HG03432 (cell line): ENCODE results near the gene RPP25L.

Source experiments
- ATAC-seq: cut with Tn5 transposase; IDR thresholded peaks from one replicate; pipeline ENCODE4 v1.9.1; 2021; ENCODE audit warnings: mild to moderate bottlenecking, moderate library complexity; ENCODE audit not compliant: unreplicated experiment

The RPP25L gene

DNA sequence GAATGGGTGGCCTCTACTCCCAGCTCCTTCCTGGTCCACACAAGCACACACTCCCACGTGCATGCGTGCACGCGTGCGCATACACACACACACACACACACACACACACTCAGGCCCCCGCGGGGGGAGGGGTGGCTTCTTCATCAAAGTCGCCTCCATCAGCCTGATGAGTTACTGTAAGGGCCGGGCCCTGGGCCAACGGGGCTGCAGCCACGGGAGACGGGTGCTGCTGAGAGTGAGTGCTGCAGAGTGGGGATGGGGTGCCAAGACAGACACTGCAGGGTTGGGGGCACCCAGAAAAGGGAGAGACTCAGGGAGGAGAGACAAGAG lies 40.5 kb downstream of the RPP25L start:
- no peak for ATAC-seq

DNA sequence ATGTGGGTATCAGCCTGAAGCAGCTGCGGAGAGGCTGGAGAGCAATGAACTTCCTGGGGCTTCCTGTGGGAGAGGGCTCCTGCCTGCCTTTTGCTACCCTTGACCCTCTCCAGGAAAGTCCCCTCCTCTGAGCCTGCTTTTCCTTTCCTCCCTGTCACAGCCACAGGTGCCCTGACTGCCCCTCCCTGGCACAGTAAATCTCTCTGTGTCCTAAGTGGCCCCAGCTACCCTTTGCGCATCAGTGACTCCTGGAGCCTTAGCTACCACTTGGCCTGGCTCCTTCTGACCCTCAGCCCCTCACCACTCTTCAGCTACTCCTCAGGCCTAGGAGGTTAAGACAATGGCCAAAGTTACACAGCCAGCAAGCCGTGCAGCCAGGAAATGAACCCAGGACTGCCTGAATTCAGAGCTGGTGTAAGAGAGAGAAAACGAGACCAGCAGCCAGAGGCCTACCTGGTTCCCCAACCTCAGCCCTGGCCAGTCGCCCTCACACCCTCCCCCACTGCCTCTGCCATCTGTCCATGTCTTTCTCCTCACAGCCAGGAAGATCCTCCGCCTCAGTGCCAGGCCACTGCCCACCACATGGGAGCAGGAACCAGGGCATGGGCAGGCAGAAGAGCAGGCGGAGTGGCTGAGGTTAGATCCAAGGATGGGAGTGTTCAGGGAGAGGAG lies 41.0 kb downstream of the RPP25L start:
- ATAC-seq, result no peak

DNA sequence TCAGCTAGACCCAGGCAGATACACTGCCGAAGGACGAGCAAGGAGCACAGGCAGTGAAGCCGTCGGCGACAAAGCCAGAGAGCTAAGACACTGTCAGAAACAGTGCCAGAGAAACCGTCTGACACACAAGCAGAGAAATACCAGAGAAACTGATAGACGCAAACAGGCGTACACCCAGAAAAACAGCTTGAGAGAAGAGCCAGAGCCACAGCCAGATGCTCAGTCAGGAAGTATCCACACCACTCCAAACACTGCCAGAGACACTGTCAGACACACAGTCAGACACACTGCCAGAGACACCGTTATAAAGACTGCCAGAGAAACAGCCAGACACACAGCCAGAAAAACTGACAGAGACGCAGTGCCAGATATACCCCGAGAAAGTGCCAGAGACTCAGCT lies 41.5 kb downstream of the RPP25L start:
- ATAC-seq, result no peak

DNA sequence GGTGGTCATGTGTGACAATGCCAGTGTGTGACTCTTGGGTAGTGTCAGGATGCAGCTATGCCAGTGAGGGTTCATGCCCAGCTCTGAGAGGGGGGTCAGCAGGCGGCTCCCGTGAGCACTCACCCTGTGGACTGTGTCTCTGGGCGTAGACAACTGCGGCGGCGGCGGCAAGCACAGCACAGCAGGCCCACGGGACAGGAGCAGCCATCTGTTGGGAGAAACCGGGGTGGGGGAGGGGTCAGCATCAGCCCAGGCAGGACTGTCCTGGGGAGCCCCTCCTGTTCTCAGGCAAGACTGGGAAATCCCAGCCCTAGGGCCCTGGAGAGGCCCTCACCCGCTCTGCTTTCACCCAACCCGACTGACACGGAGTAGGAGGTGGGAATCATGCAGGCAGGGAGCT lies 43.1 kb downstream of the RPP25L start:
- no peak for ATAC-seq

DNA sequence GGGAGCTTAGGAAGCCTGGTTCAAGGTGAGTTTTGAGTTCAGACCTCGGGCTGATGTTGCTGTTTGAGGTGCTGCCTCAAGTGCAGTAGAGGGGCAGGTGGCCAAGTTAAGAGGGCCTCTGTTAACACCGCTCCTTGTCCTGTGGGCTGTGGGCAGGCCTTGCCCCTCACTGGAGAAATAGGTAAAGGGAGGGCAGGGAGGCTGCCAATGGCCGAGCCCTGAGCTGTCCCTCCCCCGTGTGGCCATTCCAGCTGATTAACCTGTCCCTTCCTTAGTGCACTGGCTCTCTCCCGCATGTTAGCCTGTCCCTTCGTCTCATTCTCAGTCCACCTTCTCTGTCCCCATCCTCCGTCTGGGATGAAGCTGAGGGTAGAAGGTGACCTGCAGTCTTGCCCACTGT lies 43.8 kb downstream of the RPP25L start:
- ATAC-seq, result no peak

DNA sequence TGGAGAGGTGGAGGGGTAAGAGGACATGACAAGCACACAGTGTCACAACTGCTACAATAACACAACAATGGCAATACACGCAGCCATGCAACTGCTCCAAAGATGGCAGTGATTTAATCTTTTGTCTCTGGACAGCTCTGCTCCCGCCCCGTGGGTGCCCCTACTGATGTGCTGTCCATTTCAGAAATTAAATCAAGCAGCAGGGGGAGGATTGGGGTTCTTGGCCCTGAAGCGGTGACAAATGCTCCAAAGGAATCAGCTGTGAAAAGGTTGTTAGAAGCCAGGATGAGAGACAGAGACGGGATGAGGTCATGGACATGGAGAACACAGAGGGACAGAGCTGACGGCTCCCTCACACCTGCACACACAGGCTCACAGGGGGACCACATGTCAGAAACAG lies 44.9 kb downstream of the RPP25L start:
- ATAC-seq, result no peak

DNA sequence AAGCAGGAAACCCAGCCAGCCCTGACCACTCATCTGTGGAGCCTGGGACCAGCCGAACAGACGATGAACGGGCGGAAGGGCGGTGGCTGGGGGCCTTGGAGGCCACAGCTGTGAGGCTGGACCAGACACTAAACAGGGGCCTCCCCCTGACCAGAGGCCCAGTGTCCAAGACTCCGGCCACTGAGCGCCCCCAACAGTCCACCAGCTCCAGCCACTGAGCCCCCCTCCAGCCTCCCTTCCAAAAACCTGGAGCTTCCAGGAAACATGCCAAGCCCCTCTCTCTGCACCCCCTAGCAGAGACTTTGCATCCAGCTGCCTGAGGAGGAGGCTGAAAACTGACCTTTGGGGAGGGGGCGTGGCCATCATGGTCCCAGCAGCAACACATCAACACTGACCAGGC lies 45.6 kb downstream of the RPP25L start:
- ATAC-seq, result no peak

DNA sequence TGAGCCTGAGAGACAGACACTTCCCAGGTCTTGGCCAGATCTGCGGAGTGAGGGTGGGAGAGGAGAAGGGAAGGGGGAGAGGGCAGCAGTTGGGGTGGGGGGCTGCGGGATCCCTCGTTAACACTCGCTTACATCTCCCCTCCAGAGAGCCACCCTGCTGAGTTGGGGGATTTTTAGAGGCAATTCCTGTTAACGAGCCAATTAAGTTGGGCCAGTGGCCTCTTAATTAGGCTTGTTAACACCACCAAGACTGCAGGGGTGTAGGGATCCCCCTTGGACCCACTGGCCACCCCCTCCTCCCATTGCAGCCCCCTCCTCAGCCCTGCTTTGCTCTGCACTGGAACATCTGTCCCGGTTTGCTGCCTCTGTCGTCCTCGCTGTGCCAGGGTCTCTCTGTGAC lies 46.0 kb downstream of the RPP25L start:
- no peak for ATAC-seq

DNA sequence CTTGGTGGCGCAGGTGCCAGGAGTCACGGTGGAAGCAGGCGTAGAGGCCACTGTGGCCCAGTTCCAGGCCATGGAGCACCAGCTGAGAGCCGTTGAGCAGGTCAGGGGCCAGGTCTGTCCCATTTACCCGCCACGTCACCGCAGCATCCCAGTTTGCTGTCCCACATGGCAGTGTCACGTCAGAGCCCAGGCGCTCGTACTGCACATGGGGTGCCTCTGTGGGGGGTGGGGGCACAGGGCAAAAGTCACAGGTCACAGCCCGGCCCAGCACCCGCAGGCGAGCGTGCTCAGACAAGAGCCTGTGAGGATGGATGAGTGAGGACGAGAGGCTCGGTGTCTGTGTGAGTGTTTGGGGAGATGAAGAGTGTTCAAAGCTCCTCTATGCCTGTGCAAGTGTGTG lies 47.3 kb downstream of the RPP25L start:
- no peak for ATAC-seq

DNA sequence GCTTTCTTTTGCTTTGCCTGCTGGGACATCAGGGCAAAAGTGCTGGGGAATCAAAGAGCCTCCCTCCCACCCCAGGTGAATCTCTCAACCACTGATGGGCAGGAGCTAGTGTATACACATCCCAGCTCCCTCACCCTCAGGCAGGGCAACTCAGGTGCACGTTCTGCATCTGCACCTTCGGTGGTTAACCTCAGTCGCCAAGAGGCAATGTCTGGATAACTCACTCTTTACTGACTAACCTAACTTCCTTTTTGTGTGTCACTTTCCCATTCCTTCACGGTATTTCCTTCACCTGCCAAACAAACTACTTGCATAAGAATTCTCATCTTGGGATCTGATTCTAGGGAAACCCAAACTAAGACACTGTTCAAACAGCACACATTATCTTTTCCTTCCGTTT lies 48.6 kb downstream of the RPP25L start:
- ATAC-seq, result no peak

DNA sequence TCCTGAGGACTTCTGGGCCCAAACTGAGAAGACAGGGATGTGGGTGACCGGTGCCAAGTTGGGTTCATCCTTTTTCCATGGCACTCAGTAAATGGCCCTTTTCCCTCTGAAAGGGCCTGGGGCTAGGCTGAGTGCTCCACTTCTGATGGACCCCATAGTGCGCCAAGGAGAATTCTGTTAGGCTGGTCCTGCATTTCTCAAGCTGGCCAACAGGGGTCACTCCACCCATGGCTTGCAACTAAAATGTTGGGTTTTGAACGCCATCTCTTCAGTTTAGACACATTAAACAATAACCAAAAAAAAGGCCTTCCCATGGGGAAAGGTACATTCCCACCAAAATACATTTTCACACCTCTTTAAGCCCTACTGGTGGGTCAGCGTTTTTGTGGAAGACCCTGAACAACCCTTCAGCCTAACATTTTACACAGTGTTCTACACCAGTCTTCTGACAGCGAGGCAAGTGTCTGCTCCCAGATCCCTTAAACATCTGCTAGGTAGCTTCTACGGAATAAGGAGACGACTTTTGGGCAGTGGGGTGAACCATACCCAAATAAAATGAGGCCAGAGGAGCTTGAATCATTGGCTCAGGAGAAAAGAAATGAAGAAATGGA lies 49.7 kb downstream of the RPP25L start:
- no peak for ATAC-seq

DNA sequence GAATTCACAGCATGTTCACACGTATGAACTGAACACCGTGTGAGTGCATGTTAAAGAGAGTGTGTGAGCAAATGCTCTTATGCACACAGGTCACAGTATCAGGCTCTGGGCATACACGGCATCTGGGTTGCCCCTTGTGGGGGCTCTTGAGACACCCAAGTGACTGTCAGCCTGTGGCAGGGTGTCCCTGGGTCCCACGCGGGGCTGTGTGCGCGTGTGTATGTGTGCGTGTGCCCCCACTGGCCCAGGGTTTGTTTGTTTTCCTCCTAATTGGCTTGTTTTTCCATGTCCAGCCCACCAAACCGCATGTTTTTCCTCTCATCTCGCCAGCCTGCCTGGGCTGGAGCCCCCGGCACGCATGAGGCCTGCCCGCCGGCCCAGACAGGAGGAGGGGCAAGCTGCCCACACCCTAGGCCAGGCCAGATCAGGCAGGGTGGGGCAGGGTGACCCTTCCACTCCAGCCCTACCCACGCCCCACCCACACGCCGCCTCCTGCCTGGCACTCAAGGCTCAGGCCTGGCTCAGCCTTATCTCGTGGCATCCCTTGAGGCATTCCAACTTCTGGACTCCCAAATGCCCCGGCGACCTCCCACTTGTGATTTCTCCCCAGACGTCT lies 51.2 kb downstream of the RPP25L start:
- ATAC-seq, result no peak
